ENCODE measurements around the gene CMKLR1.

Gene CMKLR1

DNA sequence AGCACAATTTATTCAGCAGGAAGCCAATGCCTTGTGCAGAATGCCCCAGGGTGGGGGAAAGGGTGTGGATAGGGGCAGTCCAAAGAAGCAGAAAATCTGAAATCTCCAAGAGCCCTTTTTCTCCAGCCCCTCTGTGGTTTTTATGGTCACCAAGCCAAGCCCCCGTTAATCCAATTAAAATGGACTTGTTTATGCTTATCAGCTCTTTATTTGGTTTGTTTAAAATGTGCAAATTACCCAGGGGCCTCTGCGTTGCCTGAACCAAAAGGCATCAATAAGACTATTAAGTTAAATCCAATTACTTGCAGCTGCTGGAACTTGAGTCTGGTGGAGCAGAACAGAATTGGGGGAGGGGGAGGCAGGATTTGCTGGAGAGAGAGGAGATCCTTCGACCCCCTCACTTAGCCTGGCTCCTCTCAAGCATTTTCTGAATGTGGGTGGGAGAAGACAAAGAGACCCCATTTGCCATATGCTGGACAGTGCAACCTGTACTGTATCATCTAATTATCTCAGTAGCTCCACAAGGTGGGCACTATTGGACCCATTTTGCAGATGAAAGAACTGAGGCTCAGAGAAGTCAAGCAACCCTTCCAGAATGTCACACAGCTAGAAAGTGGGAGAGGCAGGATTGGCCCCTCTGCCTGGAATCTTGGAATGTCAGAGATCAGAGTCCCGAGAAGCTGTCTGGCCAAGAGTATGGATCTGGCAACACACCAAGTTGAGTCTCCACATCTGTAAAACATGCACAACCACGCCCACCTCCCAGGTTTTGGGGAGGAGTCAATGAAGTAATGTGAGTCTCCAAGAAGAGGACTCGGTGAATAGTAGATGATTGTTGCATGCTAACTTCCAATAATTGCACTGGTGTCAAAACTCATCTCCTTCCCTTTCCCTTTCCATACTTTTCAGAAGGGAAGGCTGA is 66.9 kb downstream of the CMKLR1 start:
- Histone ChIP-seq H3K27ac (ENCODE audit: low read depth, low read length, severe bottlenecking) (no peak overlapping the region), H3K9me3 (ENCODE audit: control insufficient read depth, low read length) (no peaks in the 10 kb centered on the region), H3K4me1 (ENCODE audit: control insufficient read depth, insufficient read depth, low read length, poor library complexity, severe bottlenecking) (no peaks in the 10 kb centered on the region), H3K36me3 (ENCODE audit: control insufficient read depth, insufficient read depth, low read length) (no peaks in the 10 kb centered on the region), H3K4me3 (ENCODE audit: extremely low read depth, insufficient read depth, low read length, poor library complexity, severe bottlenecking) (no peak overlapping the region)
- 100% methylated on average over 1 of the region's 6 CpGs; no CpG with 5 or more reads in 1 of the 2 experiments for WGBS, 2 experiments (ENCODE audit: insufficient coverage in 2 of 2)

DNA sequence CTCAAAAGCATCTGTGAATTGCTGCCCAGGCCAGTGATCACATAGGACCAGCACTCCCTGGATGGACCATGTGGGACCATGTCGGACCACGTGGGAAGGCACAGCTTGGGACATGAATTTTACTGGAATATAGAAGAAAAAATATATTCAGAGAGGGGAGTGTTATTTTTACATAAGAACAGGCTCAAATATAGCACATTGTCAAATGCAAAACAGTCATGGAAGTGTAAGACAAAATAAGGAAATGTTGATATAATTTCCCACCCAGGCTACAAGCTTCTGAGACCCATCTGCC is 68.3 kb downstream of the CMKLR1 start:
- Histone ChIP-seq H3K9me3 (ENCODE audit: control insufficient read depth, low read length) (no peaks in the 10 kb centered on the region), H3K27ac (ENCODE audit: low read depth, low read length, severe bottlenecking) (no peak overlapping the region), H3K4me3 (ENCODE audit: extremely low read depth, insufficient read depth, low read length, poor library complexity, severe bottlenecking) (no peak overlapping the region), H3K4me1 (ENCODE audit: control insufficient read depth, insufficient read depth, low read length, poor library complexity, severe bottlenecking) (no peaks in the 10 kb centered on the region), H3K36me3 (ENCODE audit: control insufficient read depth, insufficient read depth, low read length) (no peaks in the 10 kb centered on the region)
- WGBS, 2 experiments (ENCODE audit: insufficient coverage in 2 of 2) = no CpG with 5 or more reads among the region's 2 CpGs

DNA sequence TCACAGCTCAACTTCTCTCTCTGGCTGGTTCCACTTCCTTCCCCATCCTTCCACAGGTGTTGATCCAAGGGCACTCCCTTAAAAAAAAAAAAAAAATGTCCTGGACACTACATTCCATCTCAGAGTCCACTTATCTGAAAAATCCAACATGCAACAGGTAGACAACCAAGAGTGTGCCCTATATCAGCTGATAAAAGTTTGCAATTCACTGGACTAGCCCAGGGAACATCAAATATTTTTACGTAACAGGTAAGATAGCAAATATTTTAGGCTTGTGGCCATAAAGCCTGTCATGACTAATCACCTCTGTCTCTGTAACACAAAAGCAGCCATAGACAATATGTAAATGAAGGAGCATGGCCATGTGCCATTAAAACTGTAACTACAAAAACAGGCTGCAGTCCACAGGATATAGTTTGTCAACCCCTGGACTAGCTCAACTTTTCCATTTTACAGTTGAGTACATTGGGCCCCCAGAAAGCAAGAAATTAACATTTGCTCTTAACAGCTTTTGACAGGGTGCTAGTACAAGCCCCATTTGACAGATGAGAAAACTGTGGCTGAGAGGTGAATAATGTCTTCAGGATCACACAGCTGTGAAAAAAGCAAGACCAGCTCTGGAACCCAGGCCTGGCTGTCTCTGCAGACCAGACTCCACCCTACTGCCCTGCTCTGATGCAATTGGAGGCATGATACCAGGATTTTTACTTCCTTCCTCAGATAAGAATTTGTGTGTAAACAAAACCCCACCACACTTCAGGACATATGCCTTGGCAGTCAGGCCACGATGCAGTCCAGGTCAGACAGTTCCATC is 68.9 kb downstream of the CMKLR1 start:
- no peaks in the 10 kb centered on the region for H3K4me1 ChIP-seq (ENCODE audit: control insufficient read depth, insufficient read depth, low read length, poor library complexity, severe bottlenecking)
- no peak overlapping the region for H3K27ac ChIP-seq (ENCODE audit: low read depth, low read length, severe bottlenecking)
- WGBS, 2 experiments (ENCODE audit: insufficient coverage in 2 of 2) = 81 to 89% methylated on average over 2 of the region's 2 CpGs
- no peaks in the 10 kb centered on the region for H3K9me3 ChIP-seq (ENCODE audit: control insufficient read depth, low read length)
- H3K4me3 ChIP-seq (ENCODE audit: extremely low read depth, insufficient read depth, low read length, poor library complexity, severe bottlenecking) = no peak overlapping the region
- no peaks in the 10 kb centered on the region for H3K36me3 ChIP-seq (ENCODE audit: control insufficient read depth, insufficient read depth, low read length)

DNA sequence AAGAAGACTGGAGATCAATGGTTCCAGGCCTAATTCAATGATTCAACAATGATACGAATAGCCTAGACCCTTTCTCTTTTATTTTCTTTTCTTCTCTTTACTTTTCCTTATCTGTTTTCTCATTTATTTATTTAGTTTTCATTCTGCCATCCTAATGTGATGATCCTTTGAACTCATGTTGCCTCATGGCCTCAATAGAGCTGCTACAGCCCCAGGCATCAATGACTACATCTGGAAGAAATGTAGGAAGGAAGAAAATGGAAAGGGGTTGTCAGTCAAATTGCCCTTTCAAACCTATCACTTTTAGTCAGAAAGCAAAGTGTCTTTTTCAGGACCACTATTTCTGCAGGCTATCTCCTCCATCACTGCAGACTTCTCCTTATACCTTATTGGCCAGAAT is 69.9 kb downstream of the CMKLR1 start:
- no peak overlapping the region for H3K4me3 ChIP-seq (ENCODE audit: extremely low read depth, insufficient read depth, low read length, poor library complexity, severe bottlenecking)
- no peaks in the 10 kb centered on the region for H3K36me3 ChIP-seq (ENCODE audit: control insufficient read depth, insufficient read depth, low read length)
- no peak overlapping the region for H3K27ac ChIP-seq (ENCODE audit: low read depth, low read length, severe bottlenecking)
- H3K4me1 ChIP-seq (ENCODE audit: control insufficient read depth, insufficient read depth, low read length, poor library complexity, severe bottlenecking) = no peaks in the 10 kb centered on the region
- H3K9me3 ChIP-seq (ENCODE audit: control insufficient read depth, low read length) = no peaks in the 10 kb centered on the region
- WGBS, 2 experiments (ENCODE audit: insufficient coverage in 2 of 2) = 67 to 100% methylated on average over 1 of the region's 1 CpG

DNA sequence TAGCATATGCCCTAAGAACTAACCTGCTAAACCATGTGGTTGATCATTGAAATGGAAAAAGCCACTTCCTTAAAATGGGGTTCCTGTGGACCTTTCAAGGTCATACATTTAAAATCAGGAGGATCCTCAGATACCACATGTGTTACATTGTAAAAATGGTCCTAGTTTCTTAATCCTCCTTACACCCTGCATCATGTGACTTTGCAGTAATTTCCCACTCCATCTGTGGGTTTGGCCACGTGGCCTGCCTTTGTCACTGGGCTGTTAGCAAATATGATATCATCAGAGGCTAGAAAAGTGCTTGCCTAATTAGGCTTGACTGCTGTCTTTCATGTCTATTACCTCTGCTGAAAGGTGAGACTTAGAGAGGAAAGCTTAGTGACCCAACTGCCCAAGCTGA is 70.7 kb downstream of the CMKLR1 start:
- no peak overlapping the region for H3K27ac ChIP-seq (ENCODE audit: low read depth, low read length, severe bottlenecking)
- WGBS, 2 experiments (ENCODE audit: insufficient coverage in 2 of 2) = no CpG with 5 or more reads among the region's 1 CpG
- H3K36me3 ChIP-seq (ENCODE audit: control insufficient read depth, insufficient read depth, low read length) = no peaks in the 10 kb centered on the region
- no peak overlapping the region for H3K4me3 ChIP-seq (ENCODE audit: extremely low read depth, insufficient read depth, low read length, poor library complexity, severe bottlenecking)
- H3K4me1 ChIP-seq (ENCODE audit: control insufficient read depth, insufficient read depth, low read length, poor library complexity, severe bottlenecking) = no peaks in the 10 kb centered on the region
- no peaks in the 10 kb centered on the region for H3K9me3 ChIP-seq (ENCODE audit: control insufficient read depth, low read length)

DNA sequence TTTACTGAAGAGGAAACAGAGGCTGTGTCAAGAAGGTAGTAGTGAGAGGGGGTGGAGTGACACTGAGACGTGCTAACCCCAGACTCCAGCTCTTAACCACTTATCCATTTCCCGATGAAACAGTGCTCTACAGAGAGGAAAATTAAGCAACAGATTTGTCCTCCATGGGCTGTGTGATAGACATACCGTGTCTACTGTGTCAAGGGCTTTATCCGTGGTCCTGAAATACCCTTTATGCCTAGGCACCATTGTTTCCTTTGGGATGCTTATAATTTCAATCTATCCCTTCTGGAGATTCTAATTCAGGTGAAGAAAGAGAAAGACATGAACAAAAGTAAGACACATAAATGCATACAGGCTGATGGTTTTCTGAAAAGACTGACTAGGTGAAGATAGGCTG is 71.7 kb downstream of the CMKLR1 start:
- no peaks in the 10 kb centered on the region for H3K4me1 ChIP-seq (ENCODE audit: control insufficient read depth, insufficient read depth, low read length, poor library complexity, severe bottlenecking)
- no peaks in the 10 kb centered on the region for H3K36me3 ChIP-seq (ENCODE audit: control insufficient read depth, insufficient read depth, low read length)
- no peaks in the 10 kb centered on the region for H3K9me3 ChIP-seq (ENCODE audit: control insufficient read depth, low read length)
- 96 to 100% methylated on average over 1 to 4 of the region's 4 CpGs for WGBS, 2 experiments (ENCODE audit: insufficient coverage in 2 of 2)
- no peak overlapping the region for H3K27ac ChIP-seq (ENCODE audit: low read depth, low read length, severe bottlenecking)
- H3K4me3 ChIP-seq (ENCODE audit: extremely low read depth, insufficient read depth, low read length, poor library complexity, severe bottlenecking) = no peak overlapping the region

DNA sequence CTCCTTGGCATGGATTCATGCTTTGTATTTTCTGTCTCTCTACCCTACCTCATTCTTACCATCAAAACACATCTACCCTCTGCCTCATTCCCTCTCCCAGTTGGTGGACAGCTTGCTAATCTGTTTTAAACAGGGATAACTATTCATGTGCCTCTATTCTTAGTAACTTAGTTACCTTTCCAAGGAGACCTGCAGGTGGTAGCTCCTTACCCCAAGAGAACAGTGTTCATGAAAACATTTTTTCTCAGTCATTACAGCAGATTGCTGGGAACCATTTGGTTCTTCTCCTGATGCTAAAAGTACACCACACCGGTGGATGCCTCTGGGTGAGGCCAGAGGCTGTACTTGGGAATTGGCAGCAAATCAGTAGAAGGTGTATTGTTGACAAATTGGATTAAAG is 73.0 kb downstream of the CMKLR1 start:
- WGBS, 2 experiments (ENCODE audit: insufficient coverage in 2 of 2) = 83 to 89% methylated on average over 1 of the region's 1 CpG
- Histone ChIP-seq H3K36me3 (ENCODE audit: control insufficient read depth, insufficient read depth, low read length) (no peaks in the 10 kb centered on the region), H3K4me1 (ENCODE audit: control insufficient read depth, insufficient read depth, low read length, poor library complexity, severe bottlenecking) (no peaks in the 10 kb centered on the region), H3K4me3 (ENCODE audit: extremely low read depth, insufficient read depth, low read length, poor library complexity, severe bottlenecking) (no peak overlapping the region), H3K9me3 (ENCODE audit: control insufficient read depth, low read length) (peaks cover 5% of the 10 kb centered on the region), H3K27ac (ENCODE audit: low read depth, low read length, severe bottlenecking) (no peak overlapping the region)

DNA sequence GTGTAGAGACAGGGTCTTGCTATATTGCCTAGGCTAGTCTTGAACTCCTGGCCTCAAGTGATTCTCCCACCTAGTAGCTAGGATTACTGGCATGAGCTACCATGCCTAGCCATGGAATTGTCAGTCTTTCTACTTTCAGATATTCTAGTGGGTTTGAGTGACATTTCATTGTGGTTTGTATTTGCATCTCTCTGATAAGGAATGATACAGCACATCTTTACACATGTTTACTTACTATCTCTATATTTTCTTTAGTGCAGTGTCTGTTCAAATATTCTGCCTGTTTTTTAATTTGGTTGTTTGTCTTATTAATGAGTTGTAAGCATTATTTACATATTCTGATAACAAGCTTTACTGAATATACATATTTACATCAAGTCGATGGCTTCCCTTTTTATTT is 73.6 kb downstream of the CMKLR1 start:
- WGBS, 2 experiments (ENCODE audit: insufficient coverage in 2 of 2) = no CpG with 5 or more reads among the region's 1 CpG
- Histone ChIP-seq H3K27ac (ENCODE audit: low read depth, low read length, severe bottlenecking) (no peak overlapping the region), H3K4me1 (ENCODE audit: control insufficient read depth, insufficient read depth, low read length, poor library complexity, severe bottlenecking) (no peaks in the 10 kb centered on the region), H3K4me3 (ENCODE audit: extremely low read depth, insufficient read depth, low read length, poor library complexity, severe bottlenecking) (no peak overlapping the region), H3K9me3 (ENCODE audit: control insufficient read depth, low read length) (peaks cover 8% of the 10 kb centered on the region), H3K36me3 (ENCODE audit: control insufficient read depth, insufficient read depth, low read length) (no peaks in the 10 kb centered on the region)

DNA sequence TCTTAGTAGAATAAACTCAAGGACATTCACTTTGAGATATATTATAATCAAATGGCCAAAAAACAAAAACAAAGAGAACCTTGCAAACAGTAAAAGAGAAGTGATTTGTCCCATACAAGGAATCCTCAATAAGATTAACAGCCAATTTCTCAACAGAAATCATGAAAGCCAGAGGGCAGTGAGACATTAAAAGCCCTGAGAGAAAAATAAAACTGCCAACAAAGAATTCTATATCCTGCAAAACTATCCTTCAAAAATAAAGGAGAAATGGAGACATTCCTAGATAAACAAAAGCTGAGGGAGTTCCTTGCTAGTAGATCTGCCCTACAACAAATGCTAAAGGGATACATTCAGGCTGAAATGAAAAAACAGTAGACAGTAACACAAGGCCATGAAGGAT is 78.1 kb downstream of the CMKLR1 start:
- H3K36me3 ChIP-seq (ENCODE audit: control insufficient read depth, insufficient read depth, low read length) = no peaks in the 10 kb centered on the region
- H3K4me3 ChIP-seq (ENCODE audit: extremely low read depth, insufficient read depth, low read length, poor library complexity, severe bottlenecking) = no peak overlapping the region
- H3K27ac ChIP-seq (ENCODE audit: low read depth, low read length, severe bottlenecking) = no peak overlapping the region
- no peaks in the 10 kb centered on the region for H3K4me1 ChIP-seq (ENCODE audit: control insufficient read depth, insufficient read depth, low read length, poor library complexity, severe bottlenecking)
- peaks cover 25% of the 10 kb centered on the region for H3K9me3 ChIP-seq (ENCODE audit: control insufficient read depth, low read length)

DNA sequence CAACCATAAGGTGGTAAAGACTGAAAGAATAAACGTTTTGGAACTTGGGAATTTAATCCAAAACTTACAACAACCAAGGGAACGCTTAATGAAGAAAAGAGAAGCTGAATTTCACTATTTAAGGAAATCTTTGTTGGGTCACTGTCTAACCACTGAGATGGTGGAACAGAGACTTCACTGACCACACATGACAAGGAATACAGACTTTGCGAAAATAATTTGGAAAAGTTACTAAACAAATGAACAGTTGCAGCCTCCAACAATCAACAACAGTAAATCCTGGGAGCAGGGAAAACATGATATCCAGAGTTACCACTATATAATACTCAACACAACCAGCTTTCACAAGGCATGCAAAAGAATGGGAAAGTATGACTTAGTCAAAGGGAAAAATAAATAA is 79.1 kb downstream of the CMKLR1 start:
- Histone ChIP-seq H3K27ac (ENCODE audit: low read depth, low read length, severe bottlenecking) (no peak overlapping the region), H3K9me3 (ENCODE audit: control insufficient read depth, low read length) (peaks cover 25% of the 10 kb centered on the region), H3K4me3 (ENCODE audit: extremely low read depth, insufficient read depth, low read length, poor library complexity, severe bottlenecking) (no peak overlapping the region), H3K36me3 (ENCODE audit: control insufficient read depth, insufficient read depth, low read length) (no peaks in the 10 kb centered on the region), H3K4me1 (ENCODE audit: control insufficient read depth, insufficient read depth, low read length, poor library complexity, severe bottlenecking) (no peaks in the 10 kb centered on the region)
- WGBS, 2 experiments (ENCODE audit: insufficient coverage in 2 of 2) = 80% methylated on average over 1 of the region's 3 CpGs; no CpG with 5 or more reads in 1 of the 2 experiments

DNA sequence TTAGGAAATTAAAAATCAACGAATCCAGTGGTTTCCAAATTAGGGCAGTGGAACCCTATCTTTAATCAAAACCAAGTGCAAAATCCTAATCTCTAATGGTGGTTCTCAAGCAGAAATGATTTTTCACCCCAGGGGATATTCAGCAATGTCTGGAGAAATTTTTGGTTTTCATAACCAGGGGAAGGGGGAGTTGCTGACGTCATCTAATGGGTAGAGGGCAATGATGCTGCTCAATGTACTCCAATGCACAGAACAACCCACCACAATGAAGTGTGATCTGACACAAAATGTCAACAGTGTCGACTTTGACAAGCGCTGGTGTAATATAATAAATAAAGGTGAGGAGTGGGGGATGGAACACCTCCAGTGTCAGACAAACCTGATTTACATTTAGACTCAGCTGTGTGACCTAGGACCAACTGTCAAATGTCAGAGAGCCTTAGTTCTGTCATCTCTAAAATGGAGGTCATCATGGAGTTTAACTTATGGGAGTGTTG is 81.5 kb downstream of the CMKLR1 start:
- H3K36me3 ChIP-seq (ENCODE audit: control insufficient read depth, insufficient read depth, low read length) = no peaks in the 10 kb centered on the region
- WGBS, 2 experiments (ENCODE audit: insufficient coverage in 2 of 2) = 80 to 83% methylated on average over 1 of the region's 4 CpGs
- no peak overlapping the region for H3K4me3 ChIP-seq (ENCODE audit: extremely low read depth, insufficient read depth, low read length, poor library complexity, severe bottlenecking)
- peaks cover 25% of the 10 kb centered on the region for H3K9me3 ChIP-seq (ENCODE audit: control insufficient read depth, low read length)
- peaks cover 3% of the 10 kb centered on the region for H3K4me1 ChIP-seq (ENCODE audit: control insufficient read depth, insufficient read depth, low read length, poor library complexity, severe bottlenecking)
- no peak overlapping the region for H3K27ac ChIP-seq (ENCODE audit: low read depth, low read length, severe bottlenecking)

Measured in mesodermal cell (in vitro differentiated cells).